ENCODE results near the gene AFF1.

AFF1 gene, protein sequence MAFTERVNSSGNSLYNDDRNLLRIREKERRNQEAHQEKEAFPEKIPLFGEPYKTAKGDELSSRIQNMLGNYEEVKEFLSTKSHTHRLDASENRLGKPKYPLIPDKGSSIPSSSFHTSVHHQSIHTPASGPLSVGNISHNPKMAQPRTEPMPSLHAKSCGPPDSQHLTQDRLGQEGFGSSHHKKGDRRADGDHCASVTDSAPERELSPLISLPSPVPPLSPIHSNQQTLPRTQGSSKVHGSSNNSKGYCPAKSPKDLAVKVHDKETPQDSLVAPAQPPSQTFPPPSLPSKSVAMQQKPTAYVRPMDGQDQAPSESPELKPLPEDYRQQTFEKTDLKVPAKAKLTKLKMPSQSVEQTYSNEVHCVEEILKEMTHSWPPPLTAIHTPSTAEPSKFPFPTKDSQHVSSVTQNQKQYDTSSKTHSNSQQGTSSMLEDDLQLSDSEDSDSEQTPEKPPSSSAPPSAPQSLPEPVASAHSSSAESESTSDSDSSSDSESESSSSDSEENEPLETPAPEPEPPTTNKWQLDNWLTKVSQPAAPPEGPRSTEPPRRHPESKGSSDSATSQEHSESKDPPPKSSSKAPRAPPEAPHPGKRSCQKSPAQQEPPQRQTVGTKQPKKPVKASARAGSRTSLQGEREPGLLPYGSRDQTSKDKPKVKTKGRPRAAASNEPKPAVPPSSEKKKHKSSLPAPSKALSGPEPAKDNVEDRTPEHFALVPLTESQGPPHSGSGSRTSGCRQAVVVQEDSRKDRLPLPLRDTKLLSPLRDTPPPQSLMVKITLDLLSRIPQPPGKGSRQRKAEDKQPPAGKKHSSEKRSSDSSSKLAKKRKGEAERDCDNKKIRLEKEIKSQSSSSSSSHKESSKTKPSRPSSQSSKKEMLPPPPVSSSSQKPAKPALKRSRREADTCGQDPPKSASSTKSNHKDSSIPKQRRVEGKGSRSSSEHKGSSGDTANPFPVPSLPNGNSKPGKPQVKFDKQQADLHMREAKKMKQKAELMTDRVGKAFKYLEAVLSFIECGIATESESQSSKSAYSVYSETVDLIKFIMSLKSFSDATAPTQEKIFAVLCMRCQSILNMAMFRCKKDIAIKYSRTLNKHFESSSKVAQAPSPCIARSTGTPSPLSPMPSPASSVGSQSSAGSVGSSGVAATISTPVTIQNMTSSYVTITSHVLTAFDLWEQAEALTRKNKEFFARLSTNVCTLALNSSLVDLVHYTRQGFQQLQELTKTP
- 65.2 to 197 reads per million in 2 experiments for total RNA-seq

DNA sequence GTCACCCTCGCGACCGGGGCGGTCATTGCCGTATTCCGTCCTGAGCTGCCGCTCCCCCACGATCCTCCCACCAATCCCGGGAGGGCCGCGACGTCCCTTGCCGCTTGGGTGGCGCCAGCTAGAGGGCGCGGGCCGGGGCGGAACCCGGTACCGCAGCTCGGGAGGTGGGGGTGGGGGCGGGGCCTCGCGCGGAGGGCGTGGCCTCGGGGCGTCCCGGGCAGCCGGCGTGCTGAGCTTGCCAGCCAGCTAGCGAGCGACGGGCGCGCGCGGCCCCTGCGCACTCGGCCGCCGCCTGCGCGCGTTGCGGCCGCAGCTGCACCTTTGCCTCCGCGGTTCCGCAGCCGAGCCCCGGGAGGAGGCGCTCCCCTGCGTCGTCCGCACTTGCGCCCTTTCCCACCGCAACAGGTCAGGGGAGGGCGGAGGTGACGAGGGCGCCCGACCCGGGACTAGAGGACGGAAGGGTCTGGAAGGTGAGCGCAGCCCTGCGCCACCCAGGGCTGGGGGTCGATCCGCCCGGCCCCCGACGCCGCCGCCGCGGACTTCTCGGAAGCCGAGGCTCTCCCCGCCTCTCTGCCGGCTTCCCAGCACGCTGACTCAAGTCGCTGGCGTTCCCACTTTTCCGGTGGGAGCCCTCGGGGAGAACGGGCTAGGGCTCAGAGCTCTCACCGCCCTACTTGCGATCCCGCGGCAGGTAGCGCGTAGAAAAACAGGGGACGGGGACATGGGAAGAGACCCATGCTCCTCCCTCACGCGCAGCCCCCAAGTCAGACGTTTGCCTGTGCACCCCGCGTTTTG is at the start of gene AFF1:
TSS of gene AFF1 (plus strand) at position 241 of the 795 bp plus-strand sequence. CDS start 13,523 bp downstream, outside the sequence.
- DNase-seq (ENCODE audit: low read depth), result peak; percentile 78

DNA sequence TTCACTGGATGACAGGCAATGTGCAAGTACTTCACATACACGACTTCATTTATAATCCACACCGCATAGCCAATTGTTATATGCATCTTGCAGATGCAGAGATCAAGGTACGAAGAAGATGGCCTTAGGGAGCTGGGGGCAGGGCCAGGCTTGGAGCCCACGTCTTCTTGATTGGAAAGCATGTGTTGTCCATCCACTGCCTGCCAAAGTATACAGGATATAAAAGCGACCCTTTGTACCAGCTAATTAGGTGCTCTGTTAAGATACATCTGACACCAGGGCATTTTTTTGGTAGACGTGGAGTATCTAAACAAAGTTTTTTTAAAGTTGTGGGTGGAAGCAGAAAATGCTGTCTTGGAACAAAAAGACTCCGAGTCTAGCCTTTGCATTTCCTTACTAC is 44.0 kb upstream of the AFF1 start:
- DNase-seq (ENCODE audit: low read depth), result no peak

DNA sequence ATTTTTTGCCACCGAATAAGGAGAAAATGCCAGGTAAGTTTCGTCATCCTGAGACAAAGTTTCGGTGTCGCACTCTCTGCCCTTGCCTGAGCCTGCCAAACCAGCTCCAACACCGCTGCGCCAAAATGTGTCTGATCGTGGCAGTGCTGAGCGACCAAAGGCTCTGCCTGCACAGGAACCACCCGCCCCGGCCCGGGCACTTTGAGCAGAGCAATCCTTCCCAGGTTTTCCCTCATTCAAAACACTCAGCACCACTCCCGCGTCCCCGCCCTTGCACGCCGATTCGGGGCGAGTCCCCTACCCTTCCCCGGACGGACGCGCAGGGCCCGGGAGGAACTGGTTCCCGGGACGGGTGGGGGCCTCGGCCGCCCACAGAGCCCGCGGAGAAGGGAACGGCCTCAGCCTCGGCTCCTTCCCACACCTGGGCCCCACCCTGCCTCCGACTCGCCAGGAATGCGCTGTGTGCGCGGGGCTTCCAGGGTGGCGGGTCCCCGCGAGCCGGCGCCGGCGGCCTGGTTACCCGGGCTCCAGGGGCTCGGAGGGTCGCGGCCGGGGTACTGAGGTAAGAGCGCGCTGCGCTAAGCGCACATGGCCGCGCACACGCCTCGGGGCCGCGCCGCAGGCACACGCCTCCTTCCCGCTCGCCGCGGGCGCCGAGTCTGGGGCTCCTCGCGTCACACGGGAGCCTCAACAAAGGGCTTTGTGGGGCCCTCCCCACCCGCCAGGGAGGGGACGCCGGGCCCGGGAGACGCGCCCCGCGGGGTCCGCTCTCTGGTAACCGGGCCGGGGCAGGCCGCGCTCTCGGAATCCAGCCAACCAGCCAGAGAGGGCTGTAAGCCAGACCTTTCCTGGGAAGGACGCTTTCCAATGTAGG is 42.8 kb upstream of the AFF1 start, which contains the start of gene C4orf36:
TSS of gene C4orf36 (minus strand) at position 661 of the 874 bp plus-strand sequence. CDS start 902 bp downstream, outside the sequence.
- DNase-seq (ENCODE audit: low read depth), result no peak

DNA sequence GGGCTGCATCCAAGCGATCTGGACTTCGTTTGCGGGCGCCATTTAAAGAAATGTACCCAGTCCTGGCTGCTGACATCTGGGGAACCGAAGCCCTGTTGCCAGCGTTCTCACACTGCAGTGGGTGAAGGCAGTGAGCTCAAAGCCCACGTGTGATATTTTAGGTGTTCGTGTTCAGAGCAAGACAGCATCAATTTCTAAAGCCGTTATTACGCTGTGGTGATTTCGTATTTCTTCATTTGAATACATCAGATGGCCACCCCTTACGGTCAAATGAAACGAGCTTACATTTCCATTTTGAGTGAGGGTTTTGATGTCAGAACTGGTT is 42.2 kb upstream of the AFF1 start:
- DNase-seq (ENCODE audit: low read depth), result no peak

DNA sequence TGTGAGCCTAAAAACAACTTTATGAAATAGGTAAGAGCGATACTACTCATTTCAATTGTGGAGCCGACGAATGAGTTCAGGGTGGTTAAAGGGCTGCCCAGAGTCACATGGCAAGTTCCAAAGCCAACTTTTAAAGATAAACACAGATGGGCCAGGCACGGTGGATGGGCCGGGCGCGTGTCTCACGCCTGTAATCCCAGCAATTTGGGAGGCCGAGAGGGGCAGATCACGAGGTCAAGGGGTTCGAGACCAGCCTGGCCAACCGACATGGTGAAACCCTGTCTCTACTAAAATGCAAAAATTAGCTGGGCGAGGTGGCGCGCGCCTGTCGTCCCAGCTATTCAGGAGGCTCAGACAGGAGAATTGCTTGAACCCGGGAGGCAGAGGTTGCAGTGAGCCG is 41.7 kb upstream of the AFF1 start:
- DNase-seq (ENCODE audit: low read depth), result no peak

DNA sequence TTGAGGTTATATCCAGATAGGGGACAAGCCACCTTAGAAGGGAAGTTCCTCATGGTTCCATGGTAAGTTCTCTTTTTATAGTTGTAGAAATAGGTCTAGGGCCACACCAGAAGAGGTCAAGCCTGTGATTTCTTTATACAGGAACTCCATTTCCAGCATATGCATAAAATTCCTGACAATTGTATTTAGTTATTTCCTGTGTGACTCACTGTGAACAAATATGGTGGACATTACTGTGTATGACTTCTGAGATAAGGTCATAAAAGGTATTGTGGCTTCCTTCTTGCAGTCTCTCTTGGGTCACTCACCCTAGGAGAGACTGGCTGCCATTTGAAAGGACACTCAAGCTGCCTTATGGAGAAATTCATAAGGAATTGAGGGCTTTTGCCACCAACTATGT is 40.4 kb upstream of the AFF1 start:
- no peak for DNase-seq (ENCODE audit: low read depth)

DNA sequence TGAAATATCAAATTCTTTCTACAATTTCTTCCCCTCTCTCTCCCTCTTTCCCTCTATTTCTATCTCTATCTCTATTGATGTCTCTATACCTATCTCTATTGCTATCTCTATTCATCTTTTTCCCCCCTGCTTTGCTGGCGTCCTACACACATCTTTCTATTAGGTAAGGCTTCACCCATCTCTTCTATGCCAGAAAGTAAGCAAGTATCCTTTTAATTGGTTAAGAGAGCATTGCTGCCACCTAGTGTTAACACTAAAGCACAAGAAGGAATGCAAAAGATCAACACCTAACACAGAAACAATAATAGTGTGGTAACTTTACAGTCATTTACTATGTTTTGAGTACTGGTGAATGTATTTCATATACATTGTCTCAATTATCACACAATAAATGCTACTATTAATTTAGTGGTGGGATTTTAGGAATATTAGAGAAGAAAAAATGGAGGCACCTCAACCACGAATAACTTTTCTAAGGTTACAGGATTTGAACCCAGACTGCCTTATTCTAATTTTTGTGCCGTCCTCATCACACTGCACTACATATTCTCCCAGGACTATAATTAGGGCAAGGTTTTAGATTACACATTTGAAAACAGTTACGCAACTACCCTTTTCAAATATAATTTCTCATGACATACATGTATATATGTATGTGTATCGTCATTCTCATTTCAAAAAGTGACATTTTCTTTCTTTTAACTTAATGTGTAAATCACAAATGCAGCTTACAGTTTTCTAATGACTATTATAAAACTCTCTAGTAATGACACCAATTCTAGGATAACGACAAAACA is 38.9 kb upstream of the AFF1 start:
- DNase-seq (ENCODE audit: low read depth), result no peak

DNA sequence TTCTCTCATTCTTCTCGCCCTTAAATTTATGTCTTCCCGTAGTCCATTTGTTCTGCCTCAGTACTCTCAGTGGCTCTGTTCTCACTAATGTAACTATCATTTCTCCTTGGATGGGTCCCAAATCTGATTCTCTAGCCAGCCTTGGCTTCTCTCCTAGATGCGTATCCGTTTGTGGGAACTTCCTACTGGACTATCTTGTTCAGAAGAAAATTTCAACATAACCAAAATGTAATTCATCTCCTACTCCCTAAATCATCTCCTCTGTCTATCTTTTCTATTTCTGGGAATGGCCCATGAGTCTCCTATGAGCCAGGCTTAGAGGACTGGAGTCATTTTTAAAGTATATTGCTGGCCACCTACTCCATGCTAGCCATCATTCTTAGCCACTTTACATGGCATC is 38.2 kb upstream of the AFF1 start:
- DNase-seq (ENCODE audit: low read depth), result no peak

DNA sequence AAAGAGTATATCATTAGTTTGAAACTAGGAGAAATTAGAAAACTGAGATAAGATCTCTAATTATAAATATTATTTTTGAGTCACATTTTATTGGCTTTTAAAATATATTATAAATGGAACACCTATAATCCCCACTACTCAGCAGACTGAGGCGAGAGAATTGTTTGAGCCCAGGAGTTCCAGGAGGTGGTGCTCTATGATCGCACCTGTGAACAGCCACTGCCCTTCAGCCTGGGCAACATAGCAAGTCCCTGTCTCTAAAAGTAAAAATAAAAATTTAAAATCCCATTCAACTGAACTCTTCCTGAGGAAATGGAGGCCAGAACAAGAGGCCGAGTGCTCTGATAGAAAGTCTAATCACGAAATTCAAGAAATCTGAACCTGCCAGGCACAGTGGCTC is 36.2 kb upstream of the AFF1 start:
- no peak for DNase-seq (ENCODE audit: low read depth)

DNA sequence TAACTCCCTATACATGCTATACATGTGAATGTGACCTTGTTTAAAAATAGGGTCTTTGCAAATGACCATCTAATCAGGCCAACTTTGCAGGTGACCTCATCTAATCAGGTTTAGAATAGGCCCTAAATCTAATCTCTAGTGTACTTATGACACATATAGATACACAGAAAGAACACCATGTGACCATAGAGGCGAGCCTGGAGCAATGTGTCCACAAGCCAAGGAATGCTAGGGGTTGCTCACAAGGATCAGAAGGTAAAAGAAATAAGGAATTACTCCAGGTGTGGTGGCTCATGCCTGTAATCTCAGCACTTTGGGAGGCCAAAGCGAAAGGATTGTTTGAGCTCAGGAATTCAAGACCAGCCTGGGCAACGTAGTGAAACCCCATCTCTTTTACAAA is 32.9 kb upstream of the AFF1 start:
- DNase-seq (ENCODE audit: low read depth), result no peak

DNA sequence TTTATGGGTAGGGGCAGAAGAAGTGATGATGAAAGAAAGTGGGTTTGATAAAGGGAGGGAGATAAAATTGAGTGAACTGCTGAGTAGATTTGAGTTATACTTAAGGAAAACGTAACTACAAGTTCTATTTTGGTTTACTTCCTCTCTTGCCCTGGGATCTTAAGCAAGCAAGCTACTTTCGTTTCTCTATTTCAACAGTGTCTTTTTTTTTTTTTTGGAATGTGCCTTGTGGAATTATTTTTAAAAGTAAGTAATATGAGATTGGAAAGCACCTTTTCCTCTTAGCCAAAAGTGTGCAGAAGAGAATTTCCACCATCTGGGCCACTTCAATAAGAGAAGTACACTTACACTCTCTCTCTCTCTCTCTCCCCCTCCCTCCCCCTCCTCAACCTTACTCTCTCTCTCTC is 26.6 kb upstream of the AFF1 start:
- no peak for DNase-seq (ENCODE audit: low read depth)

DNA sequence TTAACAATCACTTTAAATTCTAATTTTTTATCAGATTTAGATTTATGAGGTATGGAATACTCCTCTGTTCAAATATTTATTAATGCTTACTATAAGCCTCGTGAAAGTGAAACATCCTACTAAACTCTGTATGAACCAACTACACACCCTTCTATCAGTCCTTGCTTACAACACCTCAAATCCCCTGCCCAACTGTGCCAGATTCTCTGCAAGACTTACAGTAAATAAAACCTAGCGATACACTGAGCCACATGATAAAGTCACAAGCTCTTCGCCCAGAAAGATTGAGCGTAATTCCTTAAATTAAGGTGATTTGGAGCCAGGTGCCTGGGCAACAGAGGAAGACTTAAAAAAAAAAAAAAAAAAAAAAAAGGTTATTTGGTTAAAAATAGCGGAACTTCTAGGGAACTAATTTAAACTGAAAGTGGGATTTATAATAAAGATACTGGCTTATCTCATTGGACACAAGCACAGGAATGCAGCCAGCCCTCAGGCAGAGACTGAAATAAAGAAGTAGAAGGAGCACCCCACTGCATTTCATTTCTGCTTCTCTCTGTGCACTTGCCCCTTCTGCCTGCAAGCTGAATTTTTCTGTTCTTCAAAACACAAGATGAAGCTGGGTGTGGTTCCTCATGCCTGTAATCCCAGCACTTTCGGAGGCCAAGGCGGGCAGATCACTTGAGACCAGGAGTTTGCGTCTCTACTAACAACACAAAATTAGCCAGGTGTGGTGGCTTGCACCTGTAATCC is 25.1 kb upstream of the AFF1 start:
- DNase-seq (ENCODE audit: low read depth), result no peak

DNA sequence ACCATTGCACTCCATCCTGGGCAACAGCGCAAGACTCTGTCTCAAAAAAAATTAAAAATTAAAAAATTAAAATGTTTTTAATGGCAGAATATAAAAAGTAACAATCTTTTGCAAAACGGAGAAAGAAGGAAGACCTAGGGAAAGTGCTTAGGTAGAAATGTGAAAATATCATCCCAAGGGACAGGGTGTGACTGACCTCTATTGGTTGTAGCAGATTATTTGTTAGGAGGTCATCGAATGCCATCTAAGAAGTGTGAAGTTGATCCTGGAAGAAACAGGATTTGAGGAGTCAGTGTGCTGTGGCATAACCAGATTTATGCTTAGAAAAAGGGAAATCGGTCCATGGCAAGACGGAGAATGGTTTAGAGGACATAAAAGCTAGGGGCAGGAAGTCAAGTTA is 24.4 kb upstream of the AFF1 start:
- DNase-seq (ENCODE audit: low read depth), result no peak

DNA sequence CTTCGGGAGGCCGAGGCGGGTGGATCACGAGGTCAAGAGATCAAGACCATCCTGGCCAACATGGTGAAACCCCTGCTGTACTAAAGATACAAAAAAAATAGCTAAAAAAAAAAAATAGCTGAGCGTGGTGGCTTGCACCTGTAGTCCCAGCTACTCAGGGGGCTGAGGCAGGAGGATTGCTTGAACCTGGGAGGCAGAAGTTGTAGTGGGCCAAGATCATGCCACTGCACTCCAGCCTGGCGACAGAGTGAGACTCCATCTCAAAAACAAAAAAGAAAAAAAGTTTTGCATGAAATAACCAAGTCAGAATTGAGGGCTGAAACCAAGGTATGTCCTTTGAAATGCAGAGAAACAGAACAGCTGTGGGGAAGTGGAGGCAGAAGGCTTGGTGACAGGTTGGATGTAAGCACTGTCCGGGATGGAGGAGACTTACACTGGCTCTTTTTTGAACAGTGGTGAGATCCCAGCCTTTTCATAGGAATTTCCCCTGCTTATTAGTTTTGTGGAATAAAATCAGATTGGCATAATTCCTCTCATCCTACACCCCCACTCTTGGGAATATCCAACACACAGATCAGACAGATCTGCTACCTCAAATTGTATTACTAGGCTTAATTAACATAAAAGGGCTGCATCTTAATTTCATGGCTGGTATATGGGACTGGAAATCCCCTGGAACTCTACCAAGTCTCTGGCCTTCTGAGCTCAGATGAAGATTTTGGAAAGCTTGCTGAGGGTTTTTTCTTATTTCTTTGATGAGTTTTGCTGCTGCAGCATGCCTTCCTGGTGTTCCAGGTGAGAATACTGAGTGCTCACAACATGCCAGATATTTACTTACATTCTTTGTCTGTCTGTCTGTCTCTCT is 23.8 kb upstream of the AFF1 start:
- no peak for DNase-seq (ENCODE audit: low read depth)

DNA sequence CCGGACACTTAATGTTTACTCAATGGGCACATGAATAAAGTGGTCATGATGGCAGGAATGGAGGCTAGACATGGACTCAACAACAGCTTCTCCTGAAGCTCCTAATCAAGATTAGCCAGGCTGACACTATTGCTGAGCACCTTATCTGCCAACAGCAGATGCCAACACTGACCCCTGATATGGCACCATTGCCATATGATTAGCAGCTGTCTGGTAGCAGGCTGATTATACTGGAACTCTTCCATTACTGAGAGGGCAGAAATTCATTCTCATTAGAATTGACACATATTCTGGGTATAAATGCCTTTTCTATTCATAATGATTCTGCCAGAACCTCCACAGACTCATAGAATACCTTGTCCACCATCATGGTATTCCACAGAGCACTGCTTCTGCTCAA is 18.4 kb upstream of the AFF1 start:
- no peak for DNase-seq (ENCODE audit: low read depth)

DNA sequence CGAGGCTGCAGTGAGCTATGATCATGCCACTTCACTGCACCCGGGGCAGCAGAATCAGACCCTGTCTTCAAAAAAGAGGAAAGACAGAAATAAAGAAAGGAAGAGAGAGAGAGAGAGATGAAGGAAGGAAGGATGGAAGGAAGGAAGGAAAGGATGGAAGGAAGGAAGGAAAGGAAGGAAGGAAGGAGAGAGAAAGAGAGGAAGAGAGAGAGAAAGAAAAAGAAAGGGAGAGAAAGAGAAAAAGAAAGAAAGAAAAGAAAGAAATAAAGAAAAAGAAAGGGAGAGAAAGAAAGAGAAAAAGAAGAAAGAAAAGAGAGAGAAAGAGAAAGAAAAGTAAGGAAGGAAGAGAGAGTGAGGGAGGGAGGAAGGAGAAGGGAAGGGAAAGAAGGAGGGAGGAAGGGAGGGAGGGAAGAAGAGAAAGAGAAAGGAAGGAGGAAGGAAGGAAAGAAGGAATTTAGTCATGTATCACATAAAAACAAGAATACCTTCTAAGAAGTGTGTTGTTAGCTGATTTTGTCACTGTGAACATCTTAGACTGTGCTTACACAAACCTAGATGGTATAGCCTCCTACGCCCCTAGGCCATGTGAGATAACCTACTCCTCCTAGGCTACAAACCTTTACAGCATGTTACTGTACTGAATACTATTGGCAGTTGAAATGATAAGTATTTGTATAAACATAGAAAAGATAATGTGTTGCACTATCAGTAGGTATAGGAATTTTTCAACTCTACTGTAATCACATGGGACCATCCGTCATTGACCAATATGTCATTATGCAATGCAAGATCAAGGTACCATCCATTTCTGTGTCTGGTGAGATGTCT is 17.4 kb upstream of the AFF1 start:
- DNase-seq (ENCODE audit: low read depth), result no peak

DNA sequence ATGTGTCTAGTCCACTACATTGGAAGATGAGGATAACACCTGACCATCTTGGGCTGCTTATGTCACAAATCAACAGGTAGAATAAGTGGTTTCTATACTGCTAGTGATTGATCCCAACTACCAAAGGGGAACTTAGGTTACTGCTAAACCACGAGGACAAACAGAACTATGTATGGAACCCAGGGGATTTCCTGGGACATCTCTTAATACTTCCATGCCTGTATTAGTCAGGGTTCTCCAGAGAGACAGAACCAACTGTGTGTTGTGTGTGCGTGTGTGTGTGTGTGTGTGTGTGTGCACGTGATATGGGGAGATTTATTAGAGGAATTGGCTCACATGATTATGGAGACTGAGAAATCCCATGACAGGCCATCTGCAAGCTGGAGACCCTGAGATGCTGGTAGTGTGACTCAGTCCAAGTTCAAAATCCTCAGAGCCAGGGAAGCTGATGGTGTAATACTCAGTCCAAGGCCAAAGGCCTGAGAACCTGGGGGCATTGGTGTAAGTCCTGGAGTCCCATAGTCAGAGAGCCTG is 16.2 kb upstream of the AFF1 start:
- DNase-seq (ENCODE audit: low read depth), result no peak

All from T follicular helper cell (primary cell).